Fibroblast of lung (primary cell): Measurements from ENCODE around the gene CCL7. TPM values are rescaled to one million over a fixed set of nuclear protein-coding genes. Genes with fewer than 3 reads are reported as not detected.

ENCODE experiments used
- DNase-seq, 2 donors: peaks; one replicate each; pipeline versions ENCODE4 v3.0.0 to v3.0.0-alpha.2; 2010; ENCODE audit warnings: low read depth in 2 of 2
- H2AFZ ChIP-seq: 2 replicates; pipeline ENCODE4 v1.5.1; 2012; ENCODE audit warnings: low read length, control low read depth, inconsistent platforms
- H3K27ac ChIP-seq: 2 replicates; pipeline ENCODE4 v1.5.1; 2011; ENCODE audit warnings: low read length, control low read depth; ENCODE audit not compliant: insufficient read depth
- H3K27me3 ChIP-seq: 2 replicates; pipeline ENCODE4 v1.5.1; 2011; ENCODE audit warnings: mild to moderate bottlenecking, low read length; ENCODE audit not compliant: control insufficient read depth, insufficient read depth
- H3K36me3 ChIP-seq: 2 replicates; pipeline ENCODE4 v1.5.1; 2011; ENCODE audit warnings: low read length; ENCODE audit not compliant: control insufficient read depth, insufficient read depth
- H3K4me1 ChIP-seq: 2 replicates; pipeline ENCODE4 v1.5.1; 2011; ENCODE audit warnings: low read length; ENCODE audit not compliant: control insufficient read depth, insufficient read depth; ENCODE audit errors: extremely low read depth
- H3K4me2 ChIP-seq: 2 replicates; pipeline ENCODE4 v1.5.1; 2011; ENCODE audit warnings: low read length, control low read depth; ENCODE audit not compliant: insufficient read depth; ENCODE audit errors: extremely low read depth
- H3K4me3 ChIP-seq, 4 experiments: fragments of 200-600 bp in 1 of 4; sonication (generic) in 1 of 4; replicated peaks in 1 of 4; 2 replicates each; pipeline ENCODE4 v1.5.1; 2011 to 2016; ENCODE audit warnings: low read length in 4 of 4, low read depth in 3 of 4, mild to moderate bottlenecking in 3 of 4, control low read depth in 2 of 4, inconsistent platforms in 1 of 4, mixed read lengths in 1 of 4; ENCODE audit not compliant: insufficient read depth in 1 of 4; ENCODE audit errors: control extremely low read depth in 1 of 4
- H3K79me2 ChIP-seq: 2 replicates; pipeline ENCODE4 v1.5.1; 2012; ENCODE audit warnings: mild to moderate bottlenecking, low read length, inconsistent platforms; ENCODE audit not compliant: control insufficient read depth, insufficient read depth
- H3K9ac ChIP-seq: 2 replicates; pipeline ENCODE4 v1.5.1; 2011; ENCODE audit warnings: mild to moderate bottlenecking, low read length, control low read depth; ENCODE audit not compliant: insufficient read depth
- H3K9me3 ChIP-seq: 2 replicates; pipeline ENCODE4 v1.5.1; 2012; ENCODE audit warnings: low read depth, low read length; ENCODE audit not compliant: control insufficient read depth, insufficient read depth
- H4K20me1 ChIP-seq: 2 replicates; pipeline ENCODE4 v1.5.1; 2011; ENCODE audit warnings: low read length; ENCODE audit not compliant: control insufficient read depth, insufficient read depth; ENCODE audit errors: extremely low read depth
- EZH2 ChIP-seq: IDR thresholded peaks from 2 replicates; pipeline ENCODE4 v1.5.1; 2012; ENCODE audit warnings: low read length, control low read depth, mild to moderate bottlenecking; ENCODE audit errors: missing control alignments
- polyA plus RNA-seq, 2 donors: library from polyadenylated mRNA; depleted of rRNA in 1 of 2; stranded (reverse) in 1 of 2; unstranded in 1 of 2; fragments of >200 nt; gene quantifications; 2 replicates each; pipeline ENCODE4 v1.2.1, GENCODE V29; 2011 to 2012; ENCODE audit warnings: missing spikeins in 1 of 2
- total RNA-seq: library from RNA; depleted of rRNA; stranded (reverse); fragments of >200 nt; gene quantifications from 2 replicates; pipeline ENCODE4 v1.2.1, GENCODE V29; 2014
- TF ChIP-seq, protein P1 (sequence below), 2 donors: IDR thresholded peaks in 1 of 2; conservative IDR thresholded peaks in 1 of 2; 1 replicate in 1 of 2; 2 replicates in 1 of 2; pipeline ENCODE4 v1.5.1; 2011 to 2012; ENCODE audit warnings: low read length in 2 of 2, control low read depth in 1 of 2, inconsistent platforms in 1 of 2, low read depth in 1 of 2, mild to moderate bottlenecking in 1 of 2

Gene CCL7
- total and polyA plus RNA-seq, 2 donors (not counting 1 experiment from before 2014, with no cell fraction given), result 0.33 to 0.81 TPM

- no peak overlapping the region for H3K4me2 ChIP-seq
- no peaks in the 10 kb centered on the region for H4K20me1 ChIP-seq
- H3K9me3 ChIP-seq, result no peaks in the 10 kb centered on the region
- no peaks in the 10 kb centered on the region for H3K27me3 ChIP-seq
- H3K36me3 ChIP-seq, result no peaks in the 10 kb centered on the region
- no peak for DNase-seq
- no peak overlapping the region for H3K27ac ChIP-seq
- no peak overlapping the region for H2AFZ ChIP-seq
- H3K4me3 ChIP-seq, result no peak overlapping the region
- no peaks in the 10 kb centered on the region for H3K79me2 ChIP-seq
- H3K9ac ChIP-seq, result no peak overlapping the region
- TF ChIP-seq, protein P1, sequence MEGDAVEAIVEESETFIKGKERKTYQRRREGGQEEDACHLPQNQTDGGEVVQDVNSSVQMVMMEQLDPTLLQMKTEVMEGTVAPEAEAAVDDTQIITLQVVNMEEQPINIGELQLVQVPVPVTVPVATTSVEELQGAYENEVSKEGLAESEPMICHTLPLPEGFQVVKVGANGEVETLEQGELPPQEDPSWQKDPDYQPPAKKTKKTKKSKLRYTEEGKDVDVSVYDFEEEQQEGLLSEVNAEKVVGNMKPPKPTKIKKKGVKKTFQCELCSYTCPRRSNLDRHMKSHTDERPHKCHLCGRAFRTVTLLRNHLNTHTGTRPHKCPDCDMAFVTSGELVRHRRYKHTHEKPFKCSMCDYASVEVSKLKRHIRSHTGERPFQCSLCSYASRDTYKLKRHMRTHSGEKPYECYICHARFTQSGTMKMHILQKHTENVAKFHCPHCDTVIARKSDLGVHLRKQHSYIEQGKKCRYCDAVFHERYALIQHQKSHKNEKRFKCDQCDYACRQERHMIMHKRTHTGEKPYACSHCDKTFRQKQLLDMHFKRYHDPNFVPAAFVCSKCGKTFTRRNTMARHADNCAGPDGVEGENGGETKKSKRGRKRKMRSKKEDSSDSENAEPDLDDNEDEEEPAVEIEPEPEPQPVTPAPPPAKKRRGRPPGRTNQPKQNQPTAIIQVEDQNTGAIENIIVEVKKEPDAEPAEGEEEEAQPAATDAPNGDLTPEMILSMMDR (conservative IDR thresholded peaks at IDR 0.05 in 1 of 2, IDR thresholded peaks at IDR 0.05 in 1 of 2; ENCODE audit: low read depth in 1 of 2, low read length in 2 of 2), result no peak
- TF ChIP-seq EZH2, result no peak
- peaks cover 2% of the 10 kb centered on the region for H3K4me1 ChIP-seq
Observed at GRCh38 chr17:34261568-34262337, 8.3 kb upstream of the CCL7 start.

- no peak for DNase-seq
- no peak overlapping the region for H3K9ac ChIP-seq
- H2AFZ ChIP-seq, result no peak overlapping the region
- H3K27ac ChIP-seq, result no peak overlapping the region
- H3K9me3 ChIP-seq, result no peaks in the 10 kb centered on the region
- H3K36me3 ChIP-seq, result no peaks in the 10 kb centered on the region
- H3K4me1 ChIP-seq, result no peaks in the 10 kb centered on the region
- H4K20me1 ChIP-seq, result no peaks in the 10 kb centered on the region
- H3K79me2 ChIP-seq, result no peaks in the 10 kb centered on the region
- H3K27me3 ChIP-seq, result no peaks in the 10 kb centered on the region
- H3K4me3 ChIP-seq, result no peak overlapping the region
- no peak overlapping the region for H3K4me2 ChIP-seq
- TF ChIP-seq, protein P1 (conservative IDR thresholded peaks at IDR 0.05 in 1 of 2, IDR thresholded peaks at IDR 0.05 in 1 of 2; ENCODE audit: low read depth in 1 of 2, low read length in 2 of 2), result no peak
- TF ChIP-seq EZH2, result no peak
Observed at GRCh38 chr17:34265711-34266110, 4.3 kb upstream of the CCL7 start.

DNA sequence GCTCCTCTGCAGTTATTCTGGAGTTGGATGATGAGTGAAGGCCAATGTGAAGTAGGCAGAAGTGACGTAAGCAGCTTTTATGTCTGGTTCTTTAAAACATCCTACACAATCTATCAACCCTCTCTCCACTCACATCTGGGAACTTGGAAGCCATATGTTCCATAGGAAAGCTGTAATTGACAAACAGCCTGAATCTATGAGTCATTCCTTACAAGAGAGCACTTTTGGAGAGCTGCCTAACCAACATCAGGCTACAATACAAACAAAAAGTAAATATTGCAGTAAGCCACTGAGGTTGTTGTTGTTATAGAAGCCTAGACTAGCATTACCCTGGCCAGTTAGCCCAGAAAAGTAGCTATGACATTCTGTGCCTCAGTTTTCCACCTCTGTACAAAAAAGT, 5.9 kb downstream of the CCL7 start:
- Histone ChIP-seq H3K4me1 (no peaks in the 10 kb centered on the region), H3K9me3 (no peaks in the 10 kb centered on the region), H3K79me2 (no peaks in the 10 kb centered on the region), H3K9ac (no peak overlapping the region), H4K20me1 (no peaks in the 10 kb centered on the region), H3K4me3 (no peak overlapping the region), H3K27me3 (no peaks in the 10 kb centered on the region), H3K27ac (no peak overlapping the region), H3K36me3 (no peaks in the 10 kb centered on the region), H3K4me2 (peak overlapping the region; percentile 11), H2AFZ (no peak overlapping the region)
- DNase-seq, result peak; percentile 88 to 98
- no peak for TF ChIP-seq EZH2
- TF ChIP-seq, protein P1 (conservative IDR thresholded peaks at IDR 0.05 in 1 of 2, IDR thresholded peaks at IDR 0.05 in 1 of 2; ENCODE audit: low read depth in 1 of 2, low read length in 2 of 2), result no peak
